GM19467 (cell line): ENCODE measurements around the gene CAMKK2.
"Not testable (repeated sequence)": the region's sequence is repeated elsewhere in the genome, so short reads cannot be mapped to it uniquely, and the experiment has no call there.

ENCODE experiments used
- ATAC-seq: cut with Tn5 transposase; IDR thresholded peaks from one replicate; pipeline ENCODE4 v1.9.1; 2021; ENCODE audit warnings: mild to moderate bottlenecking, moderate library complexity; ENCODE audit not compliant: unreplicated experiment

Gene CAMKK2

GRCh38 chr12:121280531-121280930 is 16.0 kb downstream of the CAMKK2 start:
- ATAC-seq, result not testable (repeated sequence)

DNA sequence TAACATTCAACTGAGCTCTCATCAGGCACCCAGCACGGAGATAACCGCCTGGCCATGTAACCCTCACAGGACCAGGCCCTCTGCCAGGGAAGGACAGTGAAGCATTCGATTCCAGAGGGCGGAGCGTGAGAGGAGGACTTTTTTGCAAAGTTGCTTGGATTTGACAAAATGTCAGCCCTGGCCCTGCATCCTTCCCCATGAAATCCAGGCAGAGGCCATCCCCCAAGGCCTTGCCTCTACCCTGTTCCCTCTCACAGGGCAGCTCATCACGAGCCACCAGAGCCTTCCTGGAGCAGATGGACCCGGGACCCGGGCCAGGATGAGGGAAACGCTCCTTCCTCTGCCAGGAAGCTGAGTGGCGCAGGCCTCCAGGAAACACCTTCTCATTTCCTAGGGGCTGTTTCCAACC is 17.0 kb downstream of the CAMKK2 start:
- no peak for ATAC-seq

- ATAC-seq, result no peak
These were observed 17.5 kb downstream of the CAMKK2 start for GRCh38 chr12:121279071-121279375.

DNA sequence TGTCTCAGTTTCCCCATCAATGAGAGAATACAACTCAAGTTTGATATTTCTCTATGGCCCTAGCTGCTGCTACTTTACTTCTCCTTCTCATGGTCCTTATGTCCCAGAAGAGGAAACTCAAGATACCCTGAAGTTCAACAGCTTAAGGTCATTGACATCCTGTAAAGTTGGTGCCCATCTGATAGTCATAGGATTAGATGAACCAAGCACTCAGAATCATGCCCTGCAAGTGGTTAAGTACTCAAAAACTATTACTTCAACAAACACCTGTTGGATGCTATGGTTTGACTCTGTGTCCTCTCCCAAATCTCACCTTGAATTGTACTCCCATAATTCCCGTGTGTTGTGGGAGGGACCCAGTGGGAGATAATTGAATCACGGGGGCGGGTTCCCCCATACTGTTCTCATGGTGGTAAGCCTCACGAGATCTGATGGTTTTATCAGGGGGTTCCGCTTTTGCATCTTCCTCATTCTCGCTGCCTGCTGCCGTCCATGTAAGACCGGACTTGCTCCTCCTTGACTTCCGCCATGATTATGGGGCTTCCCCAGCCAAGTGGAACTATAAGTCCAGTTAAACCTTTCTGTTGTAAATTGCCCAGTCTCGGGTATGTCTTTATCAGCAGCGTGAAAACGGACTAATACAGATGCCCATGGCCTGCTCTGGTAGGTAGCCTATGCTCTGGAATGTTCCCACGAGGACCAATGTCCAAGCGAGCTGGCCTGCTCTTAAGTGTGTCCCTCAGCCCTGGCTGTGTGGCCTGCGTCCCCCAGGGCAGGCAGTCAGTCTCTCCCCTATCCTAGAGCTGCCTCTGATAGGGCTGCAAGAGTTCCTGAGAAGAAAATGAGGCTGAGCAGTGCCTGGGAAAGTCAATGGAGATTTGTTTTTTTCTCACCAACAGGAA is 18.1 kb downstream of the CAMKK2 start:
- ATAC-seq, result no peak

- ATAC-seq, result no peak
These were observed 19.1 kb downstream of the CAMKK2 start for GRCh38 chr12:121277374-121277759.

DNA sequence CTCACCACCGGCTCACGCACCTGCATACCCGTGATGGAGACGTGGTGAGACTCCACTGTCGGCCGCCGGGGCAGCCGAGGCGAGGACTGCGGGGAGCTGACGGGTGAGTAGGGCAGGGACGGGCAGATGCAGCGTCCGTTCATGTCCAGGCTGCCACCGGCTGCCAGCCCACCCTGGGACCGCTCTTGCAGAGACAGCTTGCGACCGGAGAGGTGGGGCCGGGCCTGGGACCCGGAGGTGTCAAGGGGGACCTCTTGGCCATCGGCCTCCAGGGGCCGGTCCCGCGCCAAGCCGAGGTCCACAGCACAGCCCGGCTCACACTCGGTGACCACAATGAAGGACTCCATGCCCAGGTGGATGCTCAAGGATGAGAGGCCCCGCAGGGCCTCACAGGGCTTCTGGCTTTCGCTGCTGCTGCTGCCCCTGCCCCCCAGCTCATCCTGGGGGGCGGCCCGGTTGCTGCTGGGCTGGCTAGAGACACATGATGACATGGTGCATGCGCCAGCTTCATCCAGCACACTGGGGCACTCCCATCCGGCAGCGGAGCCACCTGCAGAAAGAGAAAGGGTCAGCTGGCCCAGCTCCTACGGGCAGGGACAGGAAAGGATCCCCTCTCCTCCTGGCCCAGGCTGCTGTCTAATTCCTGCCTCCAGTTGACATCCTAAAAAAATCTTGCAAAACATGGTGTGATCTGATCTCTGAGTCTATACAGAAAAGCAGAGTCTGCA is 22.3 kb downstream of the CAMKK2 start:
- no peak for ATAC-seq

- no peak for ATAC-seq
These were observed 23.1 kb downstream of the CAMKK2 start for GRCh38 chr12:121273364-121273896.

- ATAC-seq, result no peak
These were observed 28.7 kb downstream of the CAMKK2 start for GRCh38 chr12:121267822-121268221.

DNA sequence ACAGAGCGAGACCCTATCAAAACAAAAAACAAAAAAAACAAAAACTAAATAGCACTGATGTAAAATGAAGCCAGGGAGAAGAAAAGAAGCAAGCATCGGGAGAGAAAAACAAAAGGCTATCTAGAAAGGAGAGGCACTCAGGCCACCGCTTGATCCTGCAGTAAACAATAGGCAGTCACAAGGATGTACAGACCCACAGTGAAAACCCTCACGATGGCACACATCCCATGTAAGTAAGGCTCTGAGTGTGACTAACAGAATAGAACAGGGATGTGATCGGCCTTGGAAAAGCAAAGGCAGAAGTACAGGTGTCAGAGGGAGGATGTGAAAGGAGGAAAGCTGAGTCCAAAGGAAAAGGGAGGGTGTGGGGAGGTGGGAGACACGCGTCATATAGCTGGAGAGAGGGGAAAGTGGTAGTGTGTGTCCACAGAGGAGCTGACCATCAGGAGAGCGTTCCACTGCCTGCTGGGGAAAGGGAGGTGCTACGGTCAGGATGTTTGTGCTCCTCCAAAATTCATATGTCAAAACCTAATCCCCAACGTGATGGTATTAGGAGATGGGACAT is 31.5 kb downstream of the CAMKK2 start:
- no peak for ATAC-seq

GRCh38 chr12:121264135-121264534 is 32.4 kb downstream of the CAMKK2 start:
- ATAC-seq, result no peak

- no peak for ATAC-seq
These were observed 33.1 kb downstream of the CAMKK2 start for GRCh38 chr12:121263206-121263935.

DNA sequence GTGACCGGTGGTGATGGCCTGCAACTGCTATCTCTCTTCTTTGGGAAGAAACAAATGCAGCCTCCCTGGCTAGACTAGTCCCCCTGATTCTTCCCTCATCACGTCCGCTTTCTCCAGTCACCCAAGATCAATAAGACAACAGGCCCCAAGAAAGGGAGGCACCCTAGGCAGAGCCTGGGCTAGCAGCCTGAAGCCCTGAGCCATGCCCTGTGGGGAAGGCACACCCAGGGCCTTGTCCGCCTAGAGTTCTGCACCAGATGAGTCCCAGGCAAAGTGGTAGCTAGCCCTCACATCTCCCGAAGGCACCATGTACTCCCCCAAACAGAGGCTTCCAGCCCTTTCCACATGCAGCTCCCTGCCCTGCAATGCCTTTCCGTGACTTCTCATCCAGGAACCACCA is 35.1 kb downstream of the CAMKK2 start:
- no peak for ATAC-seq

- ATAC-seq, result no peak
These were observed 36.4 kb downstream of the CAMKK2 start for GRCh38 chr12:121260091-121260490.

- no peak for ATAC-seq
These were observed 37.4 kb downstream of the CAMKK2 start for GRCh38 chr12:121259074-121259473.

- ATAC-seq, result not testable (repeated sequence)
These were observed 38.6 kb downstream of the CAMKK2 start for GRCh38 chr12:121257704-121258449.

DNA sequence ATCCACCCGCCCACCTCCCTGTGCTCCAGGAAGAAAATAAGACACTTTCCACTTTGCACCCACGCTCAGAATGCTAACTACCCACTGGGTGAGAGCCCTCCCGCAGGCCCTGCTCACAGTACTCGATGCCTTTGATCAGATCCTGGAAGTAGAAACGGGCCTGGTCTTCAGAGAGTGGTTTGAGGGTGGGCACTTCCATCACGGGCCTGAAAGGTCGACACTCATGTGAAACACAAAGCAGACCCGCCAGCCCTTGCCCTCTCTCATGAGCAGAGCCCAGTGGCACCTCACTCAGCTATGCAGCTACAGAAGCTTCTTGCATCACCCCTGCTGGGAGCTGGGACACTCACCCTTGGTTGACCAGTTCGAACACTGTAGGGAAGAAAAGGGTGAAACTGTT is 41.1 kb downstream of the CAMKK2 start:
- ATAC-seq, result no peak

- ATAC-seq, result no peak
These were observed 42.7 kb downstream of the CAMKK2 start for GRCh38 chr12:121253638-121254335.

DNA sequence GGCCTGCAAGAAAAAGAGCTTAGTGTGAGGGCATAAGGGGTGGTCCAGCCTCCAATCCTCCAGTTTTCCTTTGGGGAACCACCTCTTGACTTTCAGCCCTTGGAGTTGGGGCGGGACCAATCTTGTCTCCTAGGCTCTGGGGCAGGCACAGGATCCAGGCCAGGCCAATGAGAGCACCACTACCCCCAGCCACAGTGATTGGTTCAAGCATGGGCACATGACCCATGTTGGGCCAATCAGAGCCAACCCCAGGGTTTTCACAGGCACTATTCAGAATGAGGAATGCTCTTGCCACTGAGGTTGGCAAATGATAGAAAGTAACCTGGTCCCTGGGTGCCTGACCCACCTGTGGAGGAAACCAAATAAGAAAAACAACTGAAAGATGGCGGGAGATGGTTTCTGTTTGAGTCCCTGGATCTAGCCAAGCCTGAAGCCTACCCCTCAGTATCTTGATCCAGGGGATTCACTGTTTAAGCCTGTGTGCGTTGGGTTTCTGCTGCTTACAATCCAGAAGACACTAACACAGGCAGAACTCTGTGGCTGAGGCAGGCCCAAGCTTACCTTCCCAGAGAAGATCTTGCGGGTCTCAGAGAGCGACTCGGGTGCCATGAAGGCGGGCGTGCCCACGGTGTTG is 43.7 kb downstream of the CAMKK2 start:
- ATAC-seq, result no peak

- ATAC-seq, result no peak
These were observed 44.7 kb downstream of the CAMKK2 start for GRCh38 chr12:121251838-121252237.
